Left hindlimb (tissue), 1 donor: Measurements from ENCODE around the gene GCDH.
"Not testable (repeated sequence)": the region's sequence is repeated elsewhere in the genome, so short reads cannot be mapped to it uniquely, and the experiment has no call there.

Experiments used
- DNase-seq: peaks from one replicate; pipeline ENCODE4 v3.0.0-alpha.2; 2018

GCDH gene

DNA sequence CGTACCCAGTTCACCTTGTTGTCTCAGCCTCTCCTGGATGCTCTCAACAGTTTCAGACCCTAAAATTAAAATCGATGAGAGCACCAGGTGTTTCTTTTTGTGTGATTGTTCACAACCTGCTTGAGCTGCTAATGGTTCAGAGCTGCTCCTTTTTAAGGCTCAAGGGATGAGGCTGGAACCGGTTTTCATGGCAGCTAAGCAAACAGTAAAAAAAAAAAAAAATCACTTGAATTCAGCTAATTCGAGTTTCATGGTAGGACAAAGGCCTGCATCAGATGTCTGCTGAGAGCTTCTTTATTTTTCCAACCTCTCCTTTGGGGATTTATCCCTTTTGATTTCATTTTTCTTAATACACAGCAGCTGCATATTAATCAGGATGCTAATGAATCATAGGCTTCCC is 21.6 kb downstream of the GCDH start:
- DNase-seq, result no peak

DNA sequence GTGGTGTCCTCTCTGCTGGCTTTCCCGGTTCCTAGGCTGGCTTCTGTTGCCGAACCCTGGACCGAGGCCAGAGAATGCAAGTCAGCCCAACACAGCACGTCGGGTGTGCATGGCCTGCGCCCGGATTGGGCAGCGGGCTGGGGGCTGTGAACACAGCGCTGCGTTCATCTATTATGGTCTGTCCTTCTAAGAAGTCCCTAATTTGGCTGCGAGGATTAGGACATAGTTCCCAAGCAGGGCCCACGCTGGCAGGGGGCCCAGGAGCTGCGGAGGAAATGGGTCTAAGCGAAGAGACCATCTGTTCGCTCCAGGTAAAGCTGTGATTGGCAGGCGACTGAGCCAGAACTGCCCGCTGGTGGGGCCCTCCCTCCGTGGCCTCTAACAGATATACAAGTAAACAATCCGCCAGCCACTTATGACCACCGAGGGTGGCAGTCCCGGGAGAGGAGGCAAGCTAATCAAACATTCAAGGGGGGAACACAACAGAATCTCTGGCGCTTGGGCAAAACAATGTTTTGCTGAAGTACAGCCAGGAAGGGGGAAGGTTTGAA is 22.1 kb downstream of the GCDH start:
- DNase-seq, result peak; percentile 88

DNA sequence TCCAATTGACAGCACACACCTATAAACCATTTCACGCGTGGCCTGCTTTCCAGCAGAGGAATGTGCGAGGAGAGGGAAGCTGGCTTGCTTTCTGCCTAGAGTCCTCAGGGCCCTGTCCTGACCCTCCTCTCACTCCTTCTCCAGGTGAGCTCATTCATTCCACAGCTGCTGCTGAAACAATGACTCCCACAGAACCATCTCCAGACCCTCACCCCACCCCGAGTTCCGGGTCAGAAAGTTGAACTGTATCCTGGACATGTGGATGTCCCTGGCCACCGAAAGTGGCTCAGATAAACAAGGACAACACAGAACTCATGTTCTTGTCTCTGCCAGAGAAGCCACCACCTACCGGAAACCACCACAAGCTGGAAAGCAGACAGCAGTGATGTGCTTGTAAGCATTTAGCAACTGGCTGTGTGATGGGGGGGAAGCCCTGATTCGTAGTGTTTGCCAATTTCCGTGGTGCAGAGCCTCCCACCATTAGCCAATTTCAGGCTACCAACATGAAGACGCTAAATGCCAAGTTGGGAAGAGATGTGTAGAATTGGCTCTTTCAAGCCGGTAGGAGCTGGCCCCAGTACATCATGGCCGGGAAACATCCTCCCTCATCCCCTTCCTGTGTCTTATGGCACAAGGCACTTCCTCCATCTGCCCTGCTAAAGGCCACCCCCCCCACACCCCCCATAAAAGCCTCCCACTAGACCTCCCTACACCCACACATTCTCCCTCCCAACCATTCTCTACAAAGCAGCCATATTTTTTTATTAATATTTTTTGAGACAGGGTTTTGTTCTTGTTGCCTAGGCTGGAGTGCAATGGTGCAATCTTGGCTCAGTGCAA is 23.1 kb downstream of the GCDH start:
- peak; percentile 65 for DNase-seq

DNA sequence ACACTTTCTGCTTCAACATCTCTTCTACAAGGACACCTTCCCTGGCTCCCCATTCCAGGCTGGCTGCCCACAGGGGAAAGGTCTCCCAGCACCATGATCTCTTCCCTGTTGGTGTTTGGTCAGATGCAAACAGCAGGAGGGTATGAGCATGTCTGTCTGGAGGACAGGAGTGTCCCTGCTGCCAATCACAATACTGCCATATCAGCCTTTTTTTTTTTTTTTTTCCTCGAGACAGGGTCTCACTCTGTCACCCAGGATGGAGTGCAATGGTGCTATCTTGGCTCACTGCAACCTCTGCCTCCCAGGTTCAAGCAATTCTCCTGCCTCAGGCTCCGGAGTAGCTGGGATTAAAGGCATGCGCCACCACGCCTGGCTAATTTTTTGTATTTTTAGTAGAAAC is 24.9 kb downstream of the GCDH start:
- DNase-seq, result not testable (repeated sequence)

DNA sequence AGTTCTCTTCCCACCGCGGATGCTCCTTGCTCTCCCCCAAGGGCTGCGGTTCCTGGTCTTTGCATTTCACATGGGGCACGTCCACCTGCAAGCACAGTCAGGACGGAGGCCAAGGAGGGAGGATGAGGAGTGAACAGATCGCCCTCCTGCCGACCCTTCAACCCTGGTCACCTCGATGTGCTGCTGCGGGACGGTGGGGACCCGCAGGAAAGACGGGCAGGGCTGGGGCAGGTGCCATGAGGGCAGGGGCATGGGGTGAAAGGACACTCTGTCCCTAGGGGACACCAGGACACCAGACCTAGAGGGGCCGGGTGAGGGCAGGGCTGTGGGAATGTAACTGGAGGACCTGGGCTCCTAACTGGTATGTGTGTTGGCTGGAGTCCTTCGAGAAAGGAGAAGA is 27.3 kb downstream of the GCDH start:
- DNase-seq, result peak; percentile 33

DNA sequence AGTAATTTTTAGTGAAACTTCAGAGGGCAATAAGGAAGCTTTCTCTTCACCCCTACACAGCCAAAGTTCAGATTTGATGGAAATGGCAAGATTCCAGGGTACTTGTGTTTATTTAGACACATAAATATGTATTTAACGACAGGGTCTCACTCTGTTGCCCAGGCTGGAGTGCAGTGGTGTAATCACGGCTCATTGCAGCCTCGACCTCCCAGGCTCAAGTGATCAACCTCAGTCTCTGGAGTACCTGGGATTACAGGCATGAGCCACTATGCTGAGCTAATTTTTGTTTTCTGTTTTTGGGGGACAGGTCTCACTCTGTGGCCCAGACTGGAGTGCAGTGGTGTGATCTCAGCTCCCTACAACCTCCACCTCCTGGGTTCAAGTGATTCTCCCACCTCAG is 30.1 kb downstream of the GCDH start:
- peak; percentile 8 for DNase-seq

DNA sequence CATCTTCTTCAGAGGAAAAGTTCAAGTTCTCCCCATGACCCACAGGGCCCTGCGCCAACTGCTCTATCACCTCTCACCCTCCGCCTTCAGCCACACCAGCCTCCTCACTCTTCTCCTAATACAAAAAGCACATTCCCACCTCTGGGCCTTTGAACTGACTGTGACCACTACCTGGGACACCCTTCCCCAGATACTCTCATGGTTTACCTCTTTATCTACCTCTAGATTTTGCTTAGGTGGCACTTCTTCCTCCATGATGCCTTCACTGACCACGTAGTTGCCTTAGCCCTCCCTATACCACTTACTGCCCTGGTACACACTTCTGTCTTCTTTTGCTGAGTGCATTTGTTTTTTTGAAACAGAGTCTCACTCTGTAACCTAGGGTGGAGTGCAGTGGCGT is 32.0 kb downstream of the GCDH start:
- DNase-seq, result no peak

DNA sequence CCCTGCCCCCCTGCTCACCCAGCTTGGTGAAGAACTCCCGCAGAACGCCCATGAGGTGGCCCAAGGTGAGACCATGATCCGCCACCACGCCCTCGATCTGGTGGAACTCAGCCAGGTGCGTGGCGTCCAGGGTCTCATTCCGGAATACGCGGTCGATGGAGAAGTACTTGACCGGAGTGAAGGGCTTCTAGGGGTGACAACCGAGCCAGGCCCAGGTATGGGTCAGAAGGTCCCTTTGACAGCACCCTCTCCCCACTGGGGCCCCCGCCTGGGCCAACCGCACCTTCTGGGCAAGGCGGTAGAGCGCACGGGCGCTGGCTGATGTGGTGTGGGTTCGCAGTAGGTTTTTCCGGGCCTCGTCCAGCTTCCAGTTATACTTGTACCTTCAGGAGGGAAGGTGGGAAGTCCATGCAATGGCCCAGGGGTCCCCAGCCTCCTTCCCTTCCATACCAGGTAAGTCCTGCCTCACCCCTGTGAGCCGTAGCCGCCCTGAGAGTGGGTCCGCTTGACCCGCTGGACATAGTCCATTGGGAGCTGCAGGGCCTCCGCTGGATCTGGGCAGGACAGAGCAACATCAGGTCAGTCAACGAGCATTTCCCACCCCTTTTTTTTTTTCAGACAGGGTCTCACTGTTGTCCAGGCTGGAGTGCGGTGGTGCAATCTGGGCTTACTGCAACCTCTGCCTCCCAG is 33.8 kb downstream of the GCDH start:
- DNase-seq, result peak; percentile 22

DNA sequence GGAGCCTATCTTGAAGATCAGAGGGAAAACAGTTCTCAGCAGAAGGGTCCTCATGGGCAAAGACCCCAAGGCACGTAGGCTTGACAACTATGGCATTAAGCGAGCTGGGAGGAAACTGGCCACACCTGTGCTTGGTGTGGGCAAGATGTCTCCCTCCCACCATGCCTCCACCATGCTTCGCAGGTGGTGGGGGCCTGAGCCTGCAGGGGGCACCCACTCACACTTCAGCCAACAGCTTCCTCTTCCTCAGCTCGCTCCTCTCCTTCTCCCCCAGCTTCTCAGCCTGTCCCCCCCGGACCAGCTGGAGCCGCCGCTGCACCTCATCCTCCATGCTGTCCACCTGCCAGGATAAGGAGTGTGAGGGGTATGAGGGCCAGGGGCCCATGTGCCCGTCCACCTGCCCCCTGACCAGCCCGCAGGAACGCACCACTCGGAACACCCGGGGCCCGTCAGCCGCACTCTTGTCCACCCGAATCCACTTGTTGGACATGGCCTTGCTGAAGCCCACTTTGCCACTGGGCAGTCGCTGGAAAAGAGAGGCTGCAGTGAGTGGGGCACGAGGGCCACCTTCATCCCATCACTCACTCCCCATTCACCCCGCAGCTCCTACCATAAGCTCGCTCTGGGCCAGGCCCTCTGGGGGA is 39.2 kb downstream of the GCDH start:
- DNase-seq, result no peak

DNA sequence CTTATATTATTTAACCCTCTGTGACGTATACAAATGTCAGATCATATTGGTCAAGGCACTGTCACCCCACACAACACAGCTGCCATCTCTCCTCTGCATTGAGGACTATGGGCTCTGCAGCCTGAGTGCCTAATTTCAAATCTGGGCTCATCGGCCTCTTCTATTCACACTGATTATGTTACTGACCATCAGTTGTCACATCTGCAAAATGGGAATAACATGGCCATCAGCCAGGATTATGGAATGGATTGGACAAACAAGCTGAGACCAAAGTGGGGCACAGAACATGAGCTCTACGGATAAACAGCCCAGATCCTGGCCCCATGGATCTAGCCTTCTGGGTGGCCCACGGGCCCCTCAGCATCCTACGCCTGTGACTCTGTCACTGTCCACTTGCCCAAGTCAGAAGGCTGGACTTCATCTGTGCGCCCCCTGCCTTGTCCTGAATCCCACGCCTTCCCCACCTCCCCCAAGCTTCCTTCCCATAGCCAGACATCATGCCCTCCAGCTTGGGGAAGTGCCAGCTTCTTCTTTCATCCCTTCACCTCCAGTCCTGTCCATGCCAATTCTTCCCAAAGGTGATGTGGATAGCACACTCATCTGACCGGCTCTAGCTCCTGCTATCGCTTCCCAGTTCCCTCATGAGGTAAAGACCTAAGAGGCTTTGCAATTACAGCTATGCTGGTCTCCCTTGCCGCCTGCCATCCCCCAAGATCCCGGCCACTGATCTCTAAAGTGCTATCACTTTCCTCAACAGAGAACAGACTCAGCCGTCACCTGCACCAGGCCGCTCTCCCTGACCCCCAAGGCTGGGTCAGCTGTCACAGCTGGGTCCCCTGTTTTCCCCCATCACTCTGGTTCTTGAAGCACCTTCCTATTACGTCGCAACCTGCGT is 41.7 kb downstream of the GCDH start:
- DNase-seq, result no peak

DNA sequence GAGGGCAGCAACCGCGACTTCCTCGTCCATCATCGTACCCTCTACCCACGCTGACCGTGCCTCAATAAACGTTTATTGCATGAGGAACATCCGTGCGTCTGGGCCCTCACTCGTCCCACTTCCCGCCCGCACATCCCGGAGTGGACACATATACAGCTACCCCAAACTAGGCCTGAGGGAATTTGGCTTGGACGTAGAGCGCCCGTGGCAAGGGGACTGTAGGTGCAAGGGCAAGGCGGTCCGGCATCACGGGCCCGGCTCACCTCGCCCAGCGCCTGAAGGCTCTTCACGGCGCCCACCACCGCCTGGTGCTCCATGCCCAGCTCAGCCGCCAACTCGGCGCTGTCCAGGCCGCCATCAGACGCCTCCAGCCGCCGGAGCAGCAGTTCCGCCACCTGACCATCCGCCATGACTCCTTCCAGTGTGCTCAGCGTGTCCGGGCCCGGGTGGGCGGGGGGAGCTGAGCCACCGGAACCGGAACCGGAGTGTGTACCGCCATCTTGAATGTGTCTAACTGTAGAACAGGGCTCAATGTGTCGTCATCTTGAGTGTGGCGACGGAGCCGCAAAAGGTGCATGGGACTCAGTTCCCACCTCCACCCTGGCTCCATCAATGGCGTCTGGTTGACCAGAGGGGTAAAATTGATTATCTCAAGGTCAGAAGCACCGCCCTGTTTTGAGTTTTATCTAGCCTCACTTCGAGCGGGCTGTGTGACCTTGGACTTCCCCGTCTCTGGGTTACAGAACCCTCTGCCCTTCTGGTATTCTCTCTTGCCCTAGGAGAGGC is 42.5 kb downstream of the GCDH start, which contains the start of gene FARSA:
Gene FARSA, minus strand, starts transcription at position 425 of the 786 bp plus-strand sequence. Its CDS starts 15 bp downstream, at position 410.
- DNase-seq, result peak; percentile 95

DNA sequence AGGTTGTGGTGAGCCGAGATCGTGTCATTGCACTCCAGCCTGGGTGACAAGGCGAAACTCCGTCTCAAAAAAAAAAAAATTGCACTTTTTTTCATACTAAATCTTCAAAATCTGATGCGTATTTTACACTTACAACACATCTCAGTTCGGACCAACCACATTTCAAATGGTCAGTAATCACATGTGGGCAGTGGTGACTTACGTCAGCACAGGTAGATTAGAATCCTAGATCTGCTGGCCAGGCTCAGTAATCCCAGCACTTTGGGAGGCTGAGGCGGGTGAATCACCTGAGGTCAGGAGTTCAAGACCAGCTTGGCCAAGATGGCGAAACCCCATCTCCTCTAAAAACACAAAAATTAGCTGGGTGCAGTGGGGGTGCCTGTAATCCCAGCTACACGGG is 44.1 kb downstream of the GCDH start:
- no peak for DNase-seq

DNA sequence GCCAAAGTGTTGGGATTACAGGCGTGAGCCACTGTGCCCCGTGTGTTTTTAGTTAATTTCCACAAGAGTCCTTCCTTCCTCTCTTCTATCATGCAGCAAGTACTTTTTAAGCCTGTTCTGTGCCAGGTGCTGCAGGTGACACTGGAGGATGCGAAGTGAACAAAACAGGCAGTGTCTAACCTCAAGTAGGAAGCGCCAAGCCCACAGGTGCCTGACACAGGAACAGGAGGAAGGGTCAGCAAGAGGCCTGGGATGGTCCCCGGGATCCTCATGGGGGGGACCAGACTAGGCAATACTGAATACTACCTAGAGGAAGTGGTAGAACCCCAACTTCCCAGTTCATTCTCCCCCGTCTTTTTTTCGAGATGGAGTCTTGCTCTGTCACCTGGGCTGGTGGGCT is 45.6 kb downstream of the GCDH start:
- DNase-seq, result no peak

DNA sequence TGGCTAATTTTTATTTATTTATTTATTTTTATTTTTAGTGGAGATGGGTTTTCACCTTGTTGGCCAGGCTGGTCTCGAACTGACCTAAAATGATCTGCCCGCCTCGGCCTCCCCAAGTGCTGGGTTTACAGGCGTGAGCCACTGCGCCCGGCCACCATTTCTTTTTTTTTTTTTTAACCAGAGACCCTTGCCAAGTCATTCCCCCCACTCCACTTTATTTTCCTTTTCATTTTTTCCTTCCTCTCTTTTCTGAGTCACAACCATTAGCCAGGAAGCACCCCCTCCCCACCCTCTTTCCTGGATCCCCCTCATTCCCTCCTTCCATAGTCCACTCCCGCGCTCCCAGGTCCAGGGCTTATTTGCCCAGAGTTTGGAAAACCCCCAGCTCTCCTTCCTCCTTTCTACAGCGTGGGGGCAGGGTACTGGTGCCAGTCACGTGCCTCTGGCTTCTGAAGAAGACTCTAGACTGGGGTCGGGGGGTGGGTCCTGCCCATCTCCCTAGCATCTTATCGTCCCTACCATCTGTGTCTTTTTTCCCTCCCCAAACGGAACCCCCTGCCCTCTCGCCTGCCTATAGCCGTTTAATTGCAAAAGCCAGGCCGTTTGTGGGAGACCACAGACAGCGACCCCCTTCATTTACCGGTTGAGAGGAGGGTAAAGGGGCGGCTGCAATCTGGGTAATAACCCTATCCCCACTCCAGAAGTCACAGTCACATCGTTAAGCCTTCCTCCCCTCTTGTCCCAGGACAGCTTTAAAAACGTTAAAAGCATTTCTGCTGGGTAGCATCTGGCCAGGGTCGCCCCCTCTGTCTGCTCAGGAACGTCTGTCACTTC is 46.4 kb downstream of the GCDH start:
- no peak for DNase-seq

DNA sequence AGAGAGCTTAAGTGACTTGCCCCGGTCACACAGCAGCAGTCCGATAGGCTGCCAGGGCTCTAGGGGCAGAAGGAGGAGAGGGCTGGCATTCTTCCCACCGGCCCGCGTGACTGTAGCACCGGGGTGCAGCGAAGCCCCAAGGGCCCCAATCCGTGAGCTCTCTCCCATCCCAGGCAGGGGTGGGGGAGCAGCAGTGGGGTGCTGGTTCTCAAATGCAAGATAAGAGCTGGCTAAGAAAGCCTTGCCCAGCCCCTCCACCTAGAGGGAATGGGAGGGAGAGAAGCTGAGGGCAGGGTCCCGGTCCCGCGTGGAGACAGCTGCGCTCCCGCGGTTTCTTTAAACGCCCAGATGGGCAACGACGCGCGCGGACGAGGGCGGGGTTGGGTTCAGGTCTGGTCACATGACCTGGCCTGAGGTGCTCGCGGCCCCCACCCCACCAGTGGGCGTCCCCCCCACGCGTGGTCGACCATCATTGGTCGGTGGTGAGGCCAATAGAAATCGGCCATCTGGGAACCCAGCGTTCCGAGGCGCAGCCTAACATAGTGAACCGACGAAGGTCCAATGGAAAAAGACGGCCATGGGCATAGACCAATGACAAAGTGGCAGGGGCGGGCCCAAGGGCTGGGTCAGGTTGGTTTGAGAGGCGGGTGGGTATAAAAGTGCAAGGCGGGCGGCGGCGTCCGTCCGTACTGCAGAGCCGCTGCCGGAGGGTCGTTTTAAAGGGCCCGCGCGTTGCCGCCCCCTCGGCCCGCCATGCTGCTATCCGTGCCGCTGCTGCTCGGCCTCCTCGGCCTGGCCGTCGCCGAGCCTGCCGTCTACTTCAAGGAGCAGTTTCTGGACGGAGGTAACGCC is 47.2 kb downstream of the GCDH start, which contains the start of gene CALR:
Gene CALR, plus strand, starts transcription at position 683 of the 852 bp plus-strand sequence. Its CDS starts 71 bp downstream, at position 754.
- peak; percentile 99 for DNase-seq

DNA sequence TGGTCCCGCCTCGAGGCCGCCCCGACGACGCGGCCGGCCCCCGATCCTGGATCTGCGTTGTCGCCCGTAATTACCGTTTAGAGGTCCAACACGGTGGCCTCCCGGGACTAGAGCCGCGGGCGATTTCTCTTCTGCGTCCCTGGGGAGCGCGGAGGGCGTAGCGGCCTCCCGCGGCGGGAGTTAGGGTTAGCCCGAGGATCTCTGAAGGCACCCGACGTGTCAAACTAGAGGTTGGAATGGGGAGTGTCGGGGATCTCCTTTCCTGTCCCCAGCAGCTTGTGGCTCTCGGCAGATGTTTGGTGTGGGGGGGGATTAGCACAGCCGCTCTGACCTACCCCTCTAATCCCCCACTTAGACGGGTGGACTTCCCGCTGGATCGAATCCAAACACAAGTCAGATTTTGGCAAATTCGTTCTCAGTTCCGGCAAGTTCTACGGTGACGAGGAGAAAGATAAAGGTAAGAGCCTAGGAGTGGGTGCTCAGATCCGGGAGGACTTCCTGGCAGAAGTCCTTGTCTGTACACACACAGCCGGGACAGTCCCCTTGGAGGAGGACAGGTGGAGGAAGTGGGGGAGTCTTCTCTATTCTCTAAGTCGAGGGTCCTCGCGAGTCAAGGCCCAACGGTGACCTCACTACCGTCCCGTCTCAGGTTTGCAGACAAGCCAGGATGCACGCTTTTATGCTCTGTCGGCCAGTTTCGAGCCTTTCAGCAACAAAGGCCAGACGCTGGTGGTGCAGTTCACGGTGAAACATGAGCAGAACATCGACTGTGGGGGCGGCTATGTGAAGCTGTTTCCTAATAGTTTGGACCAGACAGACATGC is 48.0 kb downstream of the GCDH start:
- no peak for DNase-seq

DNA sequence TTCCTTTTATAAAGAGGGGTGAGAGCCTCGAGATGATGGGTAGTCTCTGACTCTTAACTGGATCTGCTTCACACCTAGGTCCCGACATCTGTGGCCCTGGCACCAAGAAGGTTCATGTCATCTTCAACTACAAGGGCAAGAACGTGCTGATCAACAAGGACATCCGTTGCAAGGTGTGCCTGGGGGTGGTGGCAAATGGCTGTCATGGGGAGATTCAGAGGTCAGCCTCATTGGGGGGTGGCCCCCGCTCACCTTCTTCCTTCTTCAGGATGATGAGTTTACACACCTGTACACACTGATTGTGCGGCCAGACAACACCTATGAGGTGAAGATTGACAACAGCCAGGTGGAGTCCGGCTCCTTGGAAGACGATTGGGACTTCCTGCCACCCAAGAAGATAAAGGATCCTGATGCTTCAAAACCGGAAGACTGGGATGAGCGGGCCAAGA is 49.0 kb downstream of the GCDH start:
- no peak for DNase-seq

DNA sequence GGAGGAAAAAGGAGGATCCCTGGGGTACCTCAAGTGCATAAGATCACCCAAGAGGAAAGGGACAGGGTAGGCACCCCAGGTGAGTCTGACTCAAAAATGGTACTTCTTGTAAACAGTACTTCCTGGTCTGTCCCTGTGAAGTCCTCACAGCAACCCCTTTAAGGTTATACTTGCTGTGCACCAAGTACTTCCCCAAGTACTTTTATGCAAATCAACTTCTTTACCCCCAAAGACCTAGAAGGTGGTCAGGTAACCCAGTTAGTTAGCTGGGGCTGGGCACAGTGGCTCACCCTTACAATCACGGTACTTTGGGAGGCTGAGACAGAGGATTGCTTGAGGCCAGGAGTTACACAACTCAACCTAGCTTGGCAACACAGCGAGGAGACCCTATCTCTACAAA is 49.9 kb downstream of the GCDH start:
- no peak for DNase-seq
